Hematopoietic multipotent progenitor cell treated with erythropoietin and hydrocortisone succinate and interleukin-3 and kit ligand, for 15 days (in vitro differentiated cells): ENCODE data around the gene CLDN18.

Experiments
- DNase-seq: peaks from one replicate; pipeline ENCODE4 v3.0.0-alpha.2; 2015; ENCODE audit warnings: low spot score

CLDN18 gene

GRCh38 chr3:138009476-138010272, at the start of gene CLDN18:
CLDN18 (plus strand) TSS chr3:138010165; CDS start chr3:138010226, 61 bp downstream.
- no peak for DNase-seq

GRCh38 chr3:137962251-137962650, 47.7 kb upstream of the CLDN18 start:
- no peak for DNase-seq

GRCh38 chr3:137963463-137963862, 46.5 kb upstream of the CLDN18 start:
- DNase-seq = no peak

GRCh38 chr3:137970914-137971831, 38.8 kb upstream of the CLDN18 start:
- DNase-seq = peak; percentile 13

GRCh38 chr3:137972396-137972795, 37.6 kb upstream of the CLDN18 start:
- no peak for DNase-seq

- DNase-seq = no peak
Measured at GRCh38 chr3:137978328-137978727, 31.6 kb upstream of the CLDN18 start.

- no peak for DNase-seq
Measured at GRCh38 chr3:137987723-137988122, 22.2 kb upstream of the CLDN18 start.

- DNase-seq = no peak
Measured at GRCh38 chr3:137988152-137988551, 21.8 kb upstream of the CLDN18 start.

- no peak for DNase-seq
Measured at GRCh38 chr3:137988982-137989381, 21.0 kb upstream of the CLDN18 start.

GRCh38 chr3:137990427-137990826, 19.5 kb upstream of the CLDN18 start:
- DNase-seq = no peak

GRCh38 chr3:137992592-137992991, 17.4 kb upstream of the CLDN18 start:
- no peak for DNase-seq

GRCh38 chr3:137998121-137999042, 11.6 kb upstream of the CLDN18 start:
- no peak for DNase-seq

GRCh38 chr3:138003069-138003468, 6.9 kb upstream of the CLDN18 start:
- DNase-seq = no peak

GRCh38 chr3:138005627-138006026, 4.3 kb upstream of the CLDN18 start:
- no peak for DNase-seq

- DNase-seq = no peak
Measured at GRCh38 chr3:138007898-138008297, 2.1 kb upstream of the CLDN18 start.

GRCh38 chr3:138010273-138010590, 267 bp downstream of the CLDN18 start:
- no peak for DNase-seq

GRCh38 chr3:138011722-138012121, 1.8 kb downstream of the CLDN18 start:
- DNase-seq = no peak

GRCh38 chr3:138012526-138012925, 2.6 kb downstream of the CLDN18 start:
- DNase-seq = no peak

- DNase-seq = no peak
Measured at GRCh38 chr3:138016065-138016464, 6.1 kb downstream of the CLDN18 start.

GRCh38 chr3:138019281-138020069, 9.5 kb downstream of the CLDN18 start:
- no peak for DNase-seq

- no peak for DNase-seq
Measured at GRCh38 chr3:138023754-138024153, 13.8 kb downstream of the CLDN18 start.
